K562 (cell line): ENCODE measurements around the gene RBM28. TPM values are rescaled to one million over a fixed set of nuclear protein-coding genes. Genes with fewer than 3 reads are reported as not detected.

Experiments
- ATAC-seq: fragments of 200-7000 bp; cut with Tn5 transposase; 3 replicates; pipeline ENCODE4 v1.9.1; 2020; ENCODE audit warnings: moderate library complexity
- BruUV-seq: library from RNA; stranded (reverse); fragments of 400-500 nt; replicated peaks from 2 replicates; lab custom pipeline; 2021; lab: Mats Ljungman, UMichigan
- CTCF ChIA-PET: fragments of 300-600 bp; formaldehyde crosslinking; extraction: SDS; loops from one replicate; lab custom pipeline; 2021; ENCODE audit warnings: low intra/inter-chr PET ratio; lab: Yijun Ruan, JAX
- POLR2A ChIA-PET: fragments of 300-600, 350-650 bp; sonication (Branson Sonifier 250); formaldehyde crosslinking; extraction: SDS; loops from one replicate; lab custom pipeline; 2021; ENCODE audit warnings: antibody characterized with exemption, inconsistent platforms; lab: Yijun Ruan, JAX
- DNase-seq, 4 experiments: peaks; one replicate each; pipeline versions ENCODE4 v3.0.0 to v3.0.0-alpha.2; 2011 to 2018; ENCODE audit warnings: low spot score in 3 of 4, mixed read lengths in 3 of 4; ENCODE audit errors: extremely low read depth in 1 of 4
- FAIRE-seq: peaks from 2 replicates; lab custom pipeline; 2011; peaks lifted over from hg19 to GRCh38; lab: Jason Lieb, UNC
- H2AFZ ChIP-seq: 2 replicates; pipeline ENCODE4 v1.6.0; 2011; ENCODE audit warnings: low read depth, low read length, control low read depth, inconsistent platforms
- H3K27ac ChIP-seq: fragments of 200-600 bp; 3 replicates; pipeline ENCODE4 v1.8.0; 2011; ENCODE audit warnings: low read depth, mild to moderate bottlenecking, control low read depth, inconsistent platforms, low read length, moderate library complexity, mixed read lengths; ENCODE audit errors: extremely low read depth
- H3K27me3 ChIP-seq, 2 experiments: fragments of 300-600 bp in 1 of 2; 2 replicates in 1 of 2; 3 replicates in 1 of 2; pipeline versions ENCODE4 v1.6.0 to v1.8.0; 2011; ENCODE audit warnings: inconsistent platforms in 2 of 2, low read length in 2 of 2, mild to moderate bottlenecking in 1 of 2, mixed read lengths in 1 of 2, moderate library complexity in 1 of 2; ENCODE audit not compliant: control insufficient read depth in 2 of 2, insufficient read depth in 2 of 2
- H3K36me3 ChIP-seq: fragments of 300-600 bp; 3 replicates; pipeline ENCODE4 v1.8.0; 2011; ENCODE audit warnings: mild to moderate bottlenecking, low read length, inconsistent platforms; ENCODE audit not compliant: control insufficient read depth, insufficient read depth
- H3K4me1 ChIP-seq, 2 experiments: fragments of 200-600 bp in 1 of 2; replicated peaks in 1 of 2; 2 replicates in 1 of 2; 3 replicates in 1 of 2; pipeline versions ENCODE4 v1.5.1 to v1.8.0; 2011; ENCODE audit warnings: inconsistent platforms in 2 of 2, low read length in 2 of 2, mild to moderate bottlenecking in 1 of 2, mixed read lengths in 1 of 2, moderate library complexity in 1 of 2; ENCODE audit not compliant: control insufficient read depth in 2 of 2, insufficient read depth in 2 of 2
- H3K4me2 ChIP-seq: 2 replicates; pipeline ENCODE4 v1.6.1; 2011; ENCODE audit warnings: low read length, control low read depth, inconsistent platforms, mixed read lengths; ENCODE audit not compliant: insufficient read depth
- H3K4me3 ChIP-seq: fragments of 200-600 bp; sonication (generic), shearing (Covaris generic); 2 replicates; pipeline ENCODE4 v1.5.1; 2016; ENCODE audit warnings: control low read depth, inconsistent platforms
- H3K79me2 ChIP-seq: fragments of 200-600 bp; 3 replicates; pipeline ENCODE4 v1.8.0; 2011; ENCODE audit warnings: low read length, inconsistent platforms; ENCODE audit not compliant: control insufficient read depth, insufficient read depth
- H3K9ac ChIP-seq, 2 experiments: 2 replicates each; pipeline versions ENCODE4 v1.6.0 to v1.6.1; 2011; ENCODE audit warnings: low read depth in 2 of 2, low read length in 2 of 2, control low read depth in 1 of 2, inconsistent platforms in 1 of 2, mild to moderate bottlenecking in 1 of 2, mixed read lengths in 1 of 2; ENCODE audit not compliant: insufficient read depth in 1 of 2
- H3K9me1 ChIP-seq: one replicate; pipeline ENCODE4 v1.6.0; 2011; ENCODE audit warnings: inconsistent platforms, mild to moderate bottlenecking, low read length, moderate library complexity; ENCODE audit not compliant: control insufficient read depth, insufficient read depth
- H3K9me3 ChIP-seq: replicated peaks from 2 replicates; pipeline ENCODE4 v1.5.1; 2011; ENCODE audit warnings: low read depth, low read length, inconsistent platforms; ENCODE audit not compliant: control insufficient read depth, insufficient read depth
- H4K20me1 ChIP-seq: replicated peaks from 2 replicates; pipeline ENCODE4 v1.6.1; 2011; ENCODE audit warnings: low read length, inconsistent platforms, mixed read lengths; ENCODE audit not compliant: control insufficient read depth, insufficient read depth
- DIDO1 ChIP-seq: fragments of 450-650 bp; IDR thresholded peaks from 2 replicates; pipeline ENCODE4 v1.6.1; 2016; ENCODE audit warnings: low read depth, missing biosample characterization, missing genetic modification characterization
- MECOM ChIP-seq: fragments of 250-450 bp; sonication (Bioruptor Pico); IDR thresholded peaks from 2 replicates; pipeline ENCODE4 v1.8.0; 2022; ENCODE audit warnings: inconsistent platforms
- MEIS2 ChIP-seq: fragments of 450-650 bp; IDR thresholded peaks from 2 replicates; pipeline ENCODE4 v1.6.1; 2014; ENCODE audit warnings: mild to moderate bottlenecking; ENCODE audit not compliant: partially characterized antibody
- POLR2AphosphoS5 ChIP-seq: IDR thresholded peaks from 2 replicates; pipeline ENCODE4 v1.6.1; 2011; ENCODE audit warnings: mild to moderate bottlenecking, low read depth, low read length, moderate library complexity; ENCODE audit not compliant: control insufficient read depth, insufficient read depth
- PURB ChIP-seq: sonication (generic); formaldehyde crosslinking; IDR thresholded peaks from 2 replicates; pipeline ENCODE4 v1.9.0; 2021; ENCODE audit warnings: low read depth, mild to moderate bottlenecking, missing genetic modification reagents
- SAFB ChIP-seq: fragments of 200-400 bp; formaldehyde crosslinking; IDR thresholded peaks from 2 replicates; pipeline ENCODE4 v1.6.1; 2017; ENCODE audit warnings: low read depth, low read length, borderline replicate concordance
- ZBTB7A ChIP-seq: IDR thresholded peaks from 2 replicates; pipeline ENCODE4 v1.6.1; 2011; ENCODE audit warnings: low read depth, mild to moderate bottlenecking, low read length, moderate library complexity, borderline replicate concordance; ENCODE audit not compliant: control insufficient read depth
- ZNF12 ChIP-seq: sonication (generic); formaldehyde crosslinking; IDR thresholded peaks from 2 replicates; pipeline ENCODE4 v1.4.0; 2020; ENCODE audit warnings: mild to moderate bottlenecking, missing genetic modification reagents
- WGBS: fragments of 100-300 bp; shearing (Covaris generic); methylation state at CpG from one replicate; pipeline ENCODE4 v1.1.6; 2016; ENCODE audit warnings: low coverage, mixed read lengths; ENCODE audit not compliant: insufficient coverage; ENCODE audit errors: missing lambda C conversion rate; 5-methylcytosine and 5-hydroxymethylcytosine counted together
- in situ Hi-C: fragments of 300-500 bp; cut with MboI; formaldehyde crosslinking; loops from 4 replicates; pipeline ENCODE4 v1.15.0; 2018; ENCODE audit warnings: inconsistent platforms, mixed read lengths
- intact Hi-C: fragments of 100-400 bp; cut with micrococcal nuclease; formaldehyde crosslinking; loops from 2 replicates; pipeline ENCODE4 v1.14.2; 2022
- polyA plus RNA-seq, 8 experiments: library from polyadenylated mRNA; depleted of rRNA in 4 of 8; stranded (reverse) in 5 of 8; unstranded in 3 of 8; fragments of >200 nt; fragmentation: Nextera tagmentation in 2 of 8; fragmentation: Illumina TruSeq in 1 of 8; extraction: Ambion mirVana in 2 of 8; extraction: Trizol in 1 of 8; gene quantifications; 2 replicates each; pipeline versions ENCODE4 v1.2.1 to v1.2.3, GENCODE V29; 2011 to 2014; ENCODE audit warnings: inconsistent platforms in 1 of 8, missing spikeins in 1 of 8
- total RNA-seq, 7 experiments: library from RNA; depleted of rRNA in 6 of 7; stranded (reverse); fragments of >200 nt in 6 of 7; fragmentation: Illumina TruSeq in 2 of 7; extraction: Trizol in 2 of 7; gene quantifications; 2 replicates each; pipeline versions ENCODE4 v1.2.1 to v1.2.3, GENCODE V29; 2011 to 2021; ENCODE audit warnings: low replicate concordance in 1 of 7

RBM28 gene
- total and polyA plus RNA-seq, 9 of the 15 experiments (the other 6 are each of a cell fraction or from before 2014, with no cell fraction given): 65.8 to 213 (median 138) TPM

DNA sequence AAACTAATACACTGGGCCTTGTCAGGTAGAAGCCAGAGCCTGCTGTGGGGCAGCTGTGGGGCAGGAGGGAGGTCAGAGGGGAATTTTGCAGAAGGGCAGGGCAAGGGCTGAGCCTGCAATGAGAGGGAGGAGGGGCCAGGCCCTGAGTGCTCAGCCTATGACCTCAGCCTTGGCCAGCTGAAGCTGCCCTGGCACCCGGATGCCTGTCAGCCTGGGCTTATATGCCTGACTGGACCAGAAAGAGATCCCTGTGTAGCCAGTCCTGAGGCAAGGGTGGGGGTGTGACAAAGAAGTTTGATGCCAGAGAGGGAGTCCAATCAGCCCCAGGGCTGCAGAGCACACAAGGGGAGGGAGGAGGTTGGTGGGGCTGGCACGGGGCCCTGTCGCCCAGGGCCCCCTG, 40.1 kb upstream of the RBM28 start:
- peak; percentile 90 for TF ChIP-seq ZNF12 (CRISPR knock-in tag)
- TF ChIP-seq PURB (CRISPR knock-in tag): no peak
- TF ChIP-seq MECOM (CRISPR knock-in tag): no peak
- no peak for TF ChIP-seq POLR2AphosphoS5
- TF ChIP-seq ZBTB7A: no peak
- TF ChIP-seq SAFB: no peak
- TF ChIP-seq DIDO1 (tag): no peak
- no peak for TF ChIP-seq MEIS2
- BruUV-seq: no TSS peak
- in situ Hi-C loops: loop anchor here (5.0 kb wide), 1 partner anchor 36 kb away; no protein-coding TSS in a partner anchor
- Histone ChIP-seq H3K9me1 (peaks cover 3% of the 10 kb centered on the region), H3K27me3 (no peaks in the 10 kb centered on the region), H3K9me3 (no peaks in the 10 kb centered on the region), H3K4me2 (no peak overlapping the region), H2AFZ (no peak overlapping the region), H4K20me1 (0 out of 2 replicates have a peak, but pooled peaks cover 8% of the 10 kb centered on the region), H3K4me3 (no peak overlapping the region), H3K27ac (no peak overlapping the region), H3K9ac (peak overlapping the region in 1 of 2 experiments; percentile 30; a peak in 1 of 4 replicates), H3K4me1 (peaks cover 6 to 18% of the 10 kb centered on the region in 2 experiments; a peak in 4 of 5 replicates), H3K36me3 (no peaks in the 10 kb centered on the region), H3K79me2 (no peaks in the 10 kb centered on the region)
- WGBS: 16% methylated on average over 3 of the region's 3 CpGs
- FAIRE-seq: no peak
- intact Hi-C loops: loop anchor here (10.0 kb wide), 1 partner anchor 149 kb away; no protein-coding TSS in a partner anchor
- no peak for ATAC-seq
- ChIA-PET CTCF (no interaction called here), POLR2A (interaction anchor here (0.7 to 1.3 kb wide), 2 partner anchors 11 to 55 kb away, joined by 3 read pairs; no protein-coding TSS in a partner anchor)
- DNase-seq: no peak
